Lower leg skin (tissue), 4 donors: ENCODE data around the gene UPF1. TPM values are rescaled to one million over a fixed set of nuclear protein-coding genes. Genes with fewer than 3 reads are reported as not detected.

Experiments used
- DNase-seq, 2 donors: peaks; one replicate each; pipeline ENCODE4 v3.0.0-alpha.2; 2019; ENCODE audit warnings: low spot score in 2 of 2
- H3K4me3 ChIP-seq: fragments of 200-600 bp; sonication (generic); 2 replicates; pipeline ENCODE4 v1.5.1; 2017; ENCODE audit warnings: mild to moderate bottlenecking, low read depth; ENCODE audit not compliant: poor library complexity, severe bottlenecking
- CTCF ChIP-seq, 3 donors: fragments of 450-650 bp; IDR thresholded peaks; one replicate each; pipeline ENCODE4 v1.5.1; 2016; ENCODE audit warnings: antibody characterized with exemption in 3 of 3, mild to moderate bottlenecking in 3 of 3, moderate library complexity in 2 of 3
- POLR2A ChIP-seq, 2 donors: fragments of 450-650 bp; IDR thresholded peaks; one replicate each; pipeline ENCODE4 v1.6.1; 2016 to 2017; ENCODE audit warnings: antibody characterized with exemption in 2 of 2, mild to moderate bottlenecking in 1 of 2, moderate library complexity in 1 of 2
- WGBS, 2 donors: methylation state at CpG; one replicate each; pipeline ENCODE4 v1.1.5; 2018; 5-methylcytosine and 5-hydroxymethylcytosine counted together
- intact Hi-C: fragments of 100-400 bp; cut with DNase I; formaldehyde crosslinking; loops from one replicate; pipeline ENCODE4 v1.15.0; 2023; ENCODE audit warnings: low total_unique reads
- total RNA-seq, 4 donors: library from RNA; depleted of rRNA; stranded (reverse); fragments of >200 nt; gene quantifications; one replicate each; pipeline ENCODE4 v1.1.0, GENCODE V29; 2016

UPF1 gene
- total RNA-seq, 4 donors from 2014 or later, result 91.6 to 116 (median 102) TPM

DNA sequence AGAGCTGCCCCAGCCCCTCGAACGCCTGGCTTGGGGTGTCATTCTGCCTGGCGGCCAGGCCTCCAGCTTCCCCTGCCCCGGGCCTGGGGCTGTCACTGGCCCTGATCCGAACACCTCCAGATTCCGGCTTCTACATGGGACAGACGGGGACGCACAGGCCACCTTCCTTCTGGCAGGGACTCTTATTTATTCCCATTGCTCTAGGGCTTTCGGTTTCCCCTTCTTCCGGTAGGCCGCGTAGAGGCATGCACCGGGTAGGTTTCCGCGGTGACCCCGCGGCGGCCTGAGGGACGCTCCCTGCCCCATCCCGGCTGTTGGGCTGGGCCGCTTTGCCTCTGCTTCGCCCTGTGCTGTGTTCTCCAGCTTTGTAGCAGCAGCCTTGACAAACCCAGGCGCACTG lies 36.0 kb downstream of the UPF1 start:
- intact Hi-C loops, result no loop called here
- H3K4me3 ChIP-seq, result no peak overlapping the region
- WGBS, 2 donors, result 85 to 92% methylated on average over 23 of the region's 23 CpGs
- TF ChIP-seq CTCF (IDR thresholded peaks at IDR 0.05) (no peak), POLR2A (IDR thresholded peaks at IDR 0.05) (no peak)
- DNase-seq, result no peak

DNA sequence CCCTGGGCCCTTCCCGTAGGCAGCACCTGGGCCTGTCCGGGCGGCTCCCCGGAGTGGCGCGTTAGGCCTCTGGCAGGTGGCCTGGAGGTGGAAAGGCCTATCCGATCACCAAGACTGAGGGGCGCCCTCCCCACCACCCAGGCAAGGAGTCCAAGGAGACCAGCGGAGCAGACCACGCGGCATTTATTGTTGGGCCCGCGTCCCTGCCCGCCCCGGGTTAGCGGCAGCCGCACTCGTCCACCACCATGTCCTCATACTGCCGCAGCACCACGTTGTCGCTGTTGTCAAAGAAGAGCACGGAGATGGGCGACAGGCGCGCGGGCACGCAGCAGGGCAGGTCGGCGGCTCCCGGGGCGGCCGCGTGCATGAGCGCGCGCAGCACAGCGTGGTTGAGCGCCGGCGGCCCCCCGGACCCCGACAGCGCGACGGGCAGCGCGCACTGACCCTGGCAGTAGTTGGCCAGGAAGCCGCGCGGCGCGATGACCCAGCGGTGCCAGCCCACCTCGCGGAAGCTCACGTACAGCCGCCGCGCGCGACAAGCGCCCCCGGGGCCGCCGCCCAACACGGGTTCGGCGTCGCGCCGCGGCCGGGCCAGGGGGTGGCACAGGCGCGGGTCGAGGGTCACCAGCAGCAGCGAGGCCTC lies 36.7 kb downstream of the UPF1 start:
- no peak overlapping the region for H3K4me3 ChIP-seq

GRCh38 chr19:18869023-18869618 lies 37.4 kb downstream of the UPF1 start:
- no peak overlapping the region for H3K4me3 ChIP-seq
- intact Hi-C loops, result no loop called here
- no peak for TF ChIP-seq POLR2A (IDR thresholded peaks at IDR 0.05)
- TF ChIP-seq CTCF (IDR thresholded peaks at IDR 0.05), result no peak
- WGBS, 2 donors, result 3 to 33% methylated on average over 2 to 24 of the region's 71 CpGs
- DNase-seq, result no peak

More for the DNA sequence above, 36.7 kb downstream of the UPF1 start:
- TF ChIP-seq POLR2A (IDR thresholded peaks at IDR 0.05) (no peak), CTCF (IDR thresholded peaks at IDR 0.05) (no peak)
- DNase-seq, result no peak
- intact Hi-C loops, result no loop called here
- 32 to 72% methylated on average over 12 to 56 of the region's 77 CpGs for WGBS, 2 donors

DNA sequence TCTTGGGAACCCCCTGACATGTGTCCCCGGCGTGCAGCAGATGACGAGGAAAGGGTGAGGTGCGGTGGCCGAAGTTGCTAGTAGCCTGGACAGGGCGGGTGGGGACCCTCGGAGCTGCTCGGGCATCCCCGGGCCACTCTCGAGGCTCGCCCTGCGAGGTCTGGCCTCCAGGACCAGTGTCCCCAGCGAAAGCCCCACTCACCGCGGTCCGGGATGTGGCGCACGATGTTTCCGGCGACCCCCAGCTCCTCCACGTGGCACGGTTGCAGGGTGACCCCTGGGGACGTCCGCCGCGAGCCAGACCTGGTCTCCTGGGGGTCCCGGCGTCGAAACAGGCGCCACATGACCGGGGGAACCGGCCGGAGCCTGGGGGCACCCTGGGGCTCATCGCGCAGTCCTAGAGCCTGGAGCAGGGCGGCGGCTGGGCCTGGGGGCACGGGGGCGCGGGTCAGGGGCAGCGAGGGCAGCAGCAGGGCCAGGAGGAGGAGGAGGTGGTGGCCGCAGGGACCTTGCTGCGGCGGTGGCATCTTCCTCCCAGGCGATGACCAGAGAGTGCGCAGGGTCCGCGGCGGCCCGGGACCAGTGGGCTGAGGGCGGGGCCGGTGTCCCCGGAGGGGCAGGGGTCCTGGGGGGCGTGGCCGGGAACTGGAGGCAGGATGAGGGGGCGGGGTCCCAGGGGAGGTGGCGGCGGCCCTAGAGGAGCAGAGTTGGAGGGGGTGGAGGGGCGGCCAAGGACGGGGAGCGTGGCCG lies 38.2 kb downstream of the UPF1 start:
- 22 to 48% methylated on average over 9 to 24 of the region's 62 CpGs for WGBS, 2 donors
- no peak overlapping the region for H3K4me3 ChIP-seq
- intact Hi-C loops, result no loop called here
- TF ChIP-seq POLR2A (IDR thresholded peaks at IDR 0.05), result no peak
- TF ChIP-seq CTCF (IDR thresholded peaks at IDR 0.05), result no peak
- no peak for DNase-seq

- TF ChIP-seq POLR2A (IDR thresholded peaks at IDR 0.05), result no peak
- no peak for TF ChIP-seq CTCF (IDR thresholded peaks at IDR 0.05)
- no peak overlapping the region for H3K4me3 ChIP-seq
- 35 to 45% methylated on average over 25 of the region's 25 CpGs for WGBS, 2 donors
- no peak for DNase-seq
- intact Hi-C loops, result no loop called here
Measured at GRCh38 chr19:18870531-18871172, 38.9 kb downstream of the UPF1 start.
